GM21576 (cell line): ENCODE data around the gene GALNT17.

Experiments used
- ATAC-seq: cut with Tn5 transposase; IDR thresholded peaks from one replicate; pipeline ENCODE4 v1.9.1; 2021; ENCODE audit warnings: mild to moderate bottlenecking, moderate library complexity; ENCODE audit not compliant: unreplicated experiment

The GALNT17 gene

DNA sequence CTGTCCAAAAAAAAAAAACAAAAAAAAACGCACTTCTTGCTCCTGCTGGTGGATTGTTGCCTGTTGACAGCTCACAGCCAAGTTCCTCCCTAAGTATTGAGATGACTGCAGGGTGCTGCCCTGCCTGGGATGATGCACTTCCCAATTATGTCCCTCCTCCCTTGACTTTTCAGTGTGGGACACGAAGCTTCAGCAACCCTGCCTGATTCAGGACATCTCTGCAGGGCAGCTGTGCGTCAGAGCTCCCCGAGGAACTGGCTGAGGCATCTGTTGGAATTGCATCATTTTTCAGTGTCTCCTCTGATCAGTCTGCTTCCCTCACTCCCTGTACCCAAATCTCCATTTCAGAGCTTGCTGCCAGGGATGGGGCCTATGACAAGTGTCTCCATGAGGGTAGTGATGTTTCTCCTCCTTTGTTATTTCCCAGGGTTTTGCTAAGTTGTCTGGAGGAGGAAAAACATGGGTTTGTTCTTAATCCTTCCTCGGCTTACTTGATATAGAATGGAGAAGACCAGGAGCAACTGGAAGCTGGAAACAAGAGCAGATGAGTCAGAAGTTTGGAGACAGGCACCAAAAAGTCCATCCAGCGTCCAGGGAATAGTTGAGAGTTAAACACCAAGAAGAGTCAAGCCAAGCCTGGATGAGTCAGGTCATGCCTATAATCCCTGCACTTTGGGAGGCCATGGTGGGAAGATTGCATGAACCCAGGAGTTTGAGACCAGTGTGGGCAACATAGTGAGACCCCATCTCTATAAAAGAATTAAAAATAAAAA lies 355.1 kb downstream of the GALNT17 start:
- no peak for ATAC-seq

DNA sequence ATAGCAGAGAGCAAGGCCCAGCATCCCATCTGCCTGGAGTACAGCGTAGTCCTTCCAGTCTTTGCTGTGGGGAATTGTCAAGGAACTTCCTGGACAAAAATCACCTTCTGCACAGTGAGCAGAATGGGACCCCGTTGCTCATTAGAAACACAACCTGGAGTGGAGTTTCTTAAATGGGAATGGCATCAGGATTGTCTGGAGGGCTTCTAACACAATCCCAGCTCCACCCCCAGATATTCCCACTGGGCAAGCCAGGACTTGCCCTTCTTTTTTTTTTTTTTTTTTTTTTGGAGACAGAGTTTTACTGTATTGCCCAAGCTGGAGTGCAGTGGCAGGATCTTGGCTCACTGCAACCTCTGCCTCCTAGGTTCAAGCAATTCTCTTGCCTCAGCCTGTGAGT lies 356.4 kb downstream of the GALNT17 start:
- no peak for ATAC-seq

- ATAC-seq = no peak
Observed at GRCh38 chr7:71491336-71491735, 359.4 kb downstream of the GALNT17 start.

DNA sequence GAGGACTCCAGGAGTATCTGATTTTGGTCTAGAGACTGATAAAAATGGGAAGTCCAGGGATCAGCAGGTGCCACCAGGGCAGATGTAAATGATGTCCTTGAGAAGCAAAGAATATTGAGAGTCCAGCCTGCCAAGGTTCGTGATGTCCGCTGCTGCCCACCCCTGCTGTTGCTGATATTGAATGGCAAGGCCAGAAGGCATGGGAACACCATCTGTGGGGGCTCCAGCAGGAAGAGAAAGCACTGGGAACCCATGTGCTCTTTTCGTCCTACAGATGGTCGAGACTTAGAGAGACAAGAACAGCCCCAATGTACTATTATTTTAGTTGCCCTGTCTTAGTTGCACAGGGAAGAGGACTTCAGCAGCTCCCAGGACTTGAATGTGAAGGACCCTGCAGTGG lies 363.9 kb downstream of the GALNT17 start:
- no peak for ATAC-seq

DNA sequence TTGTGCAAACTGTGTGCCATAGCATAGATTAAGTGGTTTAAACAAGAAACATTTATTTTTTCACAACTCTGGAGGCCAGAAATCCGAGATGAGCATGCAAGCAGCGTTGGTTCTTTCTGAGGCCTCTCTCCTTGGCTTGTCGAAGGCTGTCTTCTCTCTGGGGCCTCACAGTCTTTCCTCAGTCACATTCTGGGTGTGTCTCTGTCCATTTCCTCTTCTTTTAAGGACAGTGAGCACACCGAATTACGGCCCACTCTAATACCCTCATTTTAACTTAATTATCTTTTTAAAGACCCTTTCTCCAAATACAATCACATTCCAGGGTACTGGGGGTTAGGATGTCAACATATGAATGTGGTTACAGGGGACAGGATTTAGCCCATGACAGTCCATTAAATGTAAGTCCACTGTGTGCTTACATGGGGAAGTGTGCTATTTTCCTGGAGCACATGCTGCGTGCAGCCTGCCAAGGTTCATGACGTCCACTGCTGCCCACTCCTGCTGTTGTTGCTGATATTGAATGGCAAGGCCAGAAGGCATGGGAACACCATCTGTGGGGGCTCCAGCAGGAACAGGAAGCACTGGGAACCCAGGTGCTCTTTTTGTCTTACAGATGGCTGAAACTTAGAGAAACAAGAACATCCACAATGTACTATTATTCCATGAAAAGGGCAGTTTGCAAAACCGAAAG lies 365.5 kb downstream of the GALNT17 start:
- ATAC-seq = no peak

DNA sequence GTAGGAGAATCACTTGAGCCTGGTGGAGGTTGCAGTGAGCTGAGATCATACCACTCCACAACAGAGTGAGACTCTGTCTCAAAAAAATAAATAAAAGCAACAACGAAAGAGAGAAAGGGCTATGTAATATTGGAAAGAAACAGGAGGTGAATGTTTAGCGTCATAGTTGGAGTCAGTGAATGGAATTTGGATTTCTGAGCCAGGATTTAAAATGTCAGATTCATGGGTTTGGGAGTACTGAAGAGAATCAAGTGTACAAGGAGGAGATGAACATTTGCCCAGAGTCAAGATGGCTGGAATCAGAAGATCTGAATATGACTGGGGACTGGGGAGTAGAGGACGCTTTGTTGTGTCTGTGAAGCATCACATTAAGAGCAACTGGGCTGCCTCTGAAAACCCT lies 366.4 kb downstream of the GALNT17 start:
- ATAC-seq = no peak

GRCh38 chr7:71504697-71505441 lies 372.9 kb downstream of the GALNT17 start:
- ATAC-seq = no peak

- ATAC-seq = no peak
Observed at GRCh38 chr7:71506822-71507221, 374.9 kb downstream of the GALNT17 start.

- no peak for ATAC-seq
Observed at GRCh38 chr7:71507680-71508602, 376.0 kb downstream of the GALNT17 start.

DNA sequence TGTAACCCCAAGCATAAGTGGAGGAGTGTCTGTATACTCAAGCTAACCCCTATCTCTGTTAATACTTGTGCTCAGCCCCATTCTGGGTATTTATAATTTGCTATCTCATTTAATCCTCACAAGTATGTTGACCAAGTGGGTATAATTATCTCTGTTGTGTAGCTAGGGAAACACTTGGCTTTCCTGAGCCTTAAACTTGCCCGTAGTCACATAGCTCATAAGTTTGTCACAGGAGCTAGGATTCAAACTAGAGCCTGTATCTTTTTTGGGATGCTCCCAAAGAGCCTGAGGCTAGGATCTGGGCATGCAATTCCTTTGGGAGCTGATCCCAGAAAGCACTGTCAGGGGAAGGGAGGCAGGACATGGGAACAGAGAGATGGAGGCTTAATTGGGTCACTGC lies 377.4 kb downstream of the GALNT17 start:
- no peak for ATAC-seq

DNA sequence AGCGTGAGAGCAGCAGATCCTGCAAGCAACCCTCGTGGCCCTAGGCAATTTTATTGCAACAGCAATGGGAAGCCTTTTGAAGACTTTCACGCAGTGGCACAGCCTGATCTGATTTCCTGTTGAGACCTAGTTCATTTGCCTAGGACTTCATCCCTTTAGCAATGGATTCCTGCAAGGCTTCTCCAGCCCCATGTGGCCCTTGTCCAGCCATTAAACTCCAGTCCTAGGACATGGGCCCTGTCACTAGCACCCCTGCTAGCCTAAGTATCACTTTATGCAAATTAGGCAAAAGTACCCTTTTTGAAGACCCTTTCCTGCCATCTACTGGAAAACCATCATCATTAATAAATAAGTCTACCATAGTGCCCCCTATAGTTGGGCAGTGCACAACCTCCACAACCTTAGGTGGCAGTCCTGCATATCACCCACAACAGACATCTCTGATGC lies 379.4 kb downstream of the GALNT17 start:
- no peak for ATAC-seq

DNA sequence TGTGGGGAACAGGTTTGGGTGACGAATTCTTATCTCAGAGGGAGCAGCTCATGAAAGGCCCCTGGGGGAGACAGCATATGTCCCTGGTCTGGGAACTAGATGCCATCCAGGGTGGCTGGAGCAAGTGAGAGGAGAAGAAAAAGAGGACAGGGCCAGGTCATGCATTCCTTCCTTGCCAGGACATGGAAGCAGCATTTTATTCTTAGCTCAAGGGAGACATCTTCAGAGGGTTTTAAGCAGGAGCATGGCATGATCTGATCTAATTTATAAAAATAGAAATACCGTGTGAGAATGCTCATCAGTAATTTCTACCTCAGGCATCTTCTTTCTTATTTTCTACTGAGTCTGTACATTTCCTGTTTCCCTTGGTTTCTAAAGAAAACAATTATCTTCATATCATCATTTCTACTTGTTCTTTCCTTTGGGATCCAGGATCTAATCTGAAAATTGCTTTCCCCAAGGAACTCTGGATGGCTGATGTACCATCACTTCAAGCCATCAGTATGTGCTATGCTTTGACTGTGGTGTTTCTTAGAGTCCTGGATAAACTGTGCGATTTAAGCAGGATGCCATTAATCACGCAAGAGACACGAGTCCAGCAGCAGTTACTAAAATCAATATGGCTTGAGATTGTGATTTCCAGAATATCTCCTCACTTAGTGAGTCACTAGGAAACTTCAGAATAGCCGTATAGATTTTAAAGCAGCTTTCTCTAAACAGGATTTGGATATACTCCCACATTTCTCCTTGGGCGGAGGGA lies 386.2 kb downstream of the GALNT17 start:
- no peak for ATAC-seq

GRCh38 chr7:71518880-71519279 lies 386.9 kb downstream of the GALNT17 start:
- no peak for ATAC-seq

DNA sequence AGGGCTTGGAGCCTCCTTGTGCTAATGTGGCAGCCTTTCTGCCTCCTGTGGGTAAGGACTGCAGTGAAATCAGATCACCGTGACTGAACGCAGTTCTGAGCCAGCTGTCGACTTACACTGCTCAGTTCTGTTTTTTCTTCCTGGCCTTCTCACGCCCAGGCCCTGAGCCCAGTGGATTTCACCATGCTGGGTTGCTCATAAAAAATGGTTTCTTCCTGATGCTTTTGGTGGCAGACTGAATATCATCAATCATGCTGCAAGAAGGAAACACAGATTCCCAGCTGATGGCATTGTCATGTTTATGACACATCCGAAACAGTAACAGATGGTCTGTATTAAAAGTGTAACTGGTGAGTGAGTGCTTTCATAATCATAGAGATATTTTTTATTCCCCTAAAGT lies 389.6 kb downstream of the GALNT17 start:
- ATAC-seq = no peak

DNA sequence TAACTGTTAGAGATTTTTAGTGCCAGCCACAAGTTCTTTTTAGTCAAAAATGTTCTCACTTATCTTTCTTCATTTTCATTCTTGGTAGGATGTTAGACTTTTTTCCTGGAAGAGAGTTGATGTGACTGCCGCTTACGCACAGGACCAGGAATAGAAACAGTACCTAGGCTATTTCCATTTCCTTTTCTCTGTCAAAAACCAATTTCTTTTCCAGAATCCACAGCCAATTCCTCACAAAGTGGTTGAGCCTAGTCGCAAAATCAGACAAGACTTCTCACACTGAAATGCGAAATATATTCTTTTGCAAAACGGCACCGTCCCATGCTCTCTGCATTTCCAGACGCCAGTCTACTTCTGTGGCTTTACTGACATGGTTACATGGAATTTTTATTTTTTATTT lies 394.2 kb downstream of the GALNT17 start:
- ATAC-seq = no peak

DNA sequence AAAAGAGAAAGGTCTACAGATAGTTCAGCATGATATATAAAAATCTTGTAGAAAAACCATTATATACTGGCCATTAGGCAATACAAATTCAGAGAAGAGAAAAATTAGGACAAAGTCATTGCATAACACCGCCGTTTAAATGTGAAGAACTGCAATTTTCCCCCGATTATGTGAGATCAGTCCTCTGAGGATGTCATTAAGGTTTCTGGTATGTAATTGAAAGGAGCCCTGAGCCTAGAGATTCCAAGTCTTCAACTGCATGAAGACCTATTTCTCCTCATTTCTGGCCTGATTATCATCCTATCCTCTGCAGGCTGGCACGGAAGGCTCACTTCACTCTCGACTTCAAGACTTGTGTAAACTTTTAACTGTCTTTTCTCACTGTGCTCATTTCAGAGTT lies 395.3 kb downstream of the GALNT17 start:
- ATAC-seq = no peak

DNA sequence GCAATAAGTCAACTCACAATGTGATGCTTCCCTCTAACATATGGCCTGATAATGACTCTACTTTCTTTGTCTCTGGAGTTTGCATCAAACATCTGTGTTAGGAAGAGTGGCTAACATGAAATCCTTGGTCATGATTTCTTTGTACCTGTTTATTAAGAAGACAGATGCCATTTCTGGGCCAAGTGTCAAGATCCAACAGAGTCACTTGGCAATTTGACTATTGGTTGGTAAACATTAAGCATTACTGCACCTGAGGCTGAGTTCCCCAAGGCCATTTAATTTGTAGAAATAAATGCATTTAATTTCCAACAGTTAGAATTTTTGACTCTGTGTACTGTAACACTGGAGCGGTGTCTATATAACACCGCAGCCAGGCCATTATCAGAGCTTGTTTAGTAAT lies 403.7 kb downstream of the GALNT17 start:
- ATAC-seq = no peak

GRCh38 chr7:71538210-71538609 lies 406.3 kb downstream of the GALNT17 start:
- ATAC-seq = no peak

GRCh38 chr7:71539615-71540014 lies 407.7 kb downstream of the GALNT17 start:
- ATAC-seq = no peak
